Activated CD4-positive, CD25-positive, alpha-beta regulatory T cell treated with anti-CD3 and anti-CD28 coated beads, Interleukin-2, amount 50 U/mL, for 72 hours (primary cell): Measurements from ENCODE around the gene PRKAB2.
"Not testable (repeated sequence)": the region's sequence is repeated elsewhere in the genome, so short reads cannot be mapped to it uniquely, and the experiment has no call there.

Experiments used
- DNase-seq: peaks from one replicate; pipeline ENCODE4 v3.0.0; 2021

PRKAB2 gene

GRCh38 chr1:147172168-147173016, at the start of gene PRKAB2:
PRKAB2 (minus strand) TSS chr1:147172470; CDS start chr1:147172144, 326 bp downstream.
- peak; percentile 82 for DNase-seq

- no peak for DNase-seq
These were observed 46.3 kb upstream of the PRKAB2 start for GRCh38 chr1:147218606-147219005.

- DNase-seq, result no peak
These were observed 44.9 kb upstream of the PRKAB2 start for GRCh38 chr1:147217141-147217540.

- no peak for DNase-seq
These were observed 43.9 kb upstream of the PRKAB2 start for GRCh38 chr1:147216124-147216523.

- DNase-seq, result no peak
These were observed 43.3 kb upstream of the PRKAB2 start for GRCh38 chr1:147215540-147215916.

- DNase-seq, result no peak
These were observed 42.7 kb upstream of the PRKAB2 start for GRCh38 chr1:147214842-147215539.

GRCh38 chr1:147214325-147214724, 42.1 kb upstream of the PRKAB2 start:
- DNase-seq, result no peak

GRCh38 chr1:147213271-147213670, 41.0 kb upstream of the PRKAB2 start:
- no peak for DNase-seq

- no peak for DNase-seq
These were observed 39.3 kb upstream of the PRKAB2 start for GRCh38 chr1:147211577-147211976.

GRCh38 chr1:147210987-147211386, 38.7 kb upstream of the PRKAB2 start:
- no peak for DNase-seq

GRCh38 chr1:147209825-147210821, 37.9 kb upstream of the PRKAB2 start:
- no peak for DNase-seq

GRCh38 chr1:147208619-147209018, 36.3 kb upstream of the PRKAB2 start:
- DNase-seq, result no peak

GRCh38 chr1:147207192-147207591, 34.9 kb upstream of the PRKAB2 start:
- DNase-seq, result no peak

GRCh38 chr1:147204080-147204479, 31.8 kb upstream of the PRKAB2 start:
- no peak for DNase-seq

GRCh38 chr1:147202576-147202975, 30.3 kb upstream of the PRKAB2 start:
- no peak for DNase-seq

GRCh38 chr1:147201786-147202185, 29.5 kb upstream of the PRKAB2 start:
- DNase-seq, result no peak

- DNase-seq, result no peak
These were observed 29.0 kb upstream of the PRKAB2 start for GRCh38 chr1:147201276-147201675.

- not testable (repeated sequence) for DNase-seq
These were observed 25.1 kb upstream of the PRKAB2 start for GRCh38 chr1:147197324-147197723.

- no peak for DNase-seq
These were observed 17.2 kb upstream of the PRKAB2 start for GRCh38 chr1:147189514-147189913.

GRCh38 chr1:147185432-147185831, 13.2 kb upstream of the PRKAB2 start:
- no peak for DNase-seq

GRCh38 chr1:147177611-147178380, 5.5 kb upstream of the PRKAB2 start:
- DNase-seq, result no peak
